Stomach (tissue), 9 donors: ENCODE data around the gene UNC13B. TPM values are rescaled to one million over a fixed set of nuclear protein-coding genes. Genes with fewer than 3 reads are reported as not detected.
A peak's percentile ranks its signal among the peaks of the same experiment; 100 is the strongest.

Source experiments
- DNase-seq, 2 donors: peaks; one replicate each; pipeline versions ENCODE4 v3.0.0 to v3.0.0-alpha.2; 2013 to 2019
- H3K27ac ChIP-seq, 5 donors: fragments of 200-600 bp in 4 of 5; sonication (generic) in 4 of 5; one replicate each; pipeline ENCODE4 v1.5.1; 2013 to 2019; ENCODE audit warnings: mild to moderate bottlenecking in 1 of 5, moderate library complexity in 1 of 5
- H3K27me3 ChIP-seq, 3 donors: fragments of 200-600 bp; sonication (generic); one replicate each; pipeline ENCODE4 v1.5.1; 2017 to 2019; ENCODE audit warnings: mixed run types in 1 of 3
- H3K36me3 ChIP-seq, 4 donors: fragments of 200-600 bp; sonication (generic); 1 replicate in 3 of 4; 2 replicates in 1 of 4; pipeline ENCODE4 v1.5.1; 2016 to 2019
- H3K4me1 ChIP-seq, 4 donors: fragments of 200-600 bp; sonication (generic); one replicate each; pipeline ENCODE4 v1.5.1; 2016 to 2019
- H3K4me3 ChIP-seq, 4 donors: fragments of 200-600 bp; sonication (generic) in 3 of 4; one replicate each; pipeline ENCODE4 v1.5.1; 2016 to 2019; ENCODE audit warnings: mild to moderate bottlenecking in 1 of 4
- H3K9me3 ChIP-seq, 4 donors: fragments of 200-600 bp; sonication (generic); one replicate each; pipeline ENCODE4 v1.5.1; 2016 to 2019
- EP300 ChIP-seq: sonication (generic); formaldehyde crosslinking; IDR thresholded peaks from one replicate; pipeline ENCODE4 v1.6.1; 2017; ENCODE audit warnings: antibody characterized with exemption
- POLR2A ChIP-seq, 4 donors: fragments of 450-650 bp; IDR thresholded peaks; one replicate each; pipeline ENCODE4 v1.6.1; 2016; ENCODE audit warnings: antibody characterized with exemption in 4 of 4, control low read depth in 2 of 4, mild to moderate bottlenecking in 1 of 4, moderate library complexity in 1 of 4
- POLR2AphosphoS5 ChIP-seq, 3 donors: sonication (generic); formaldehyde crosslinking; IDR thresholded peaks; one replicate each; pipeline ENCODE4 v1.6.1; 2016; ENCODE audit warnings: antibody characterized with exemption in 3 of 3
- WGBS, 5 donors: extraction: QIAGEN DNeasy Blood & Tissue Kit in 3 of 5; methylation state at CpG; one replicate each; pipeline versions ENCODE4 v1.1.5 to v1.1.7; 2013 to 2018; 5-methylcytosine and 5-hydroxymethylcytosine counted together
- intact Hi-C: fragments of 100-400 bp; cut with DNase I; formaldehyde crosslinking; loops from one replicate; pipeline ENCODE4 v1.15.1; 2023; ENCODE audit warnings: low total_unique reads
- polyA plus RNA-seq, 3 donors: library from polyadenylated mRNA; stranded (reverse); fragments of 200-250 nt; gene quantifications; one replicate each; pipeline ENCODE4 v1.2.3, GENCODE V29; 2013
- total RNA-seq, 5 donors: library from RNA; depleted of rRNA; stranded (reverse); fragments of >200 nt; gene quantifications; one replicate each; pipeline versions ENCODE4 v1.1.0 to v1.2.3, GENCODE V29; 2014 to 2016
- TF ChIP-seq, protein P1 (sequence below), 7 experiments: fragments of 450-650 bp in 4 of 7; fragments of 200-600 bp in 3 of 7; sonication (generic) in 3 of 7; IDR thresholded peaks; one replicate each; pipeline ENCODE4 v1.5.1; 2016 to 2019; ENCODE audit warnings: antibody characterized with exemption in 7 of 7, control low read depth in 2 of 7, mild to moderate bottlenecking in 1 of 7
- donor health status: healthy with polysubstance abuse.
- donor health status: Bipolar disorder and iron deficiency.
- donor health status: healthy.

UNC13B gene
- total and polyA plus RNA-seq, 8 donors, result 8.9 to 68.7 (median 20.8) TPM

GRCh38 chr9:35436933-35437332, 275.1 kb downstream of the UNC13B start:
- 66 to 77% (median 68%) methylated on average over 1 of the region's 1 CpG for WGBS, 5 donors
- intact Hi-C loops, result no loop called here

GRCh38 chr9:35446012-35446411, 284.2 kb downstream of the UNC13B start:
- Histone ChIP-seq H3K9me3 (no peaks in the 10 kb centered on the region), H3K27me3 (no peaks in the 10 kb centered on the region), H3K4me1 (no peaks in the 10 kb centered on the region), H3K27ac (no peak overlapping the region), H3K36me3 (no peaks in the 10 kb centered on the region), H3K4me3 (no peak overlapping the region)
- WGBS, 5 donors, result 86 to 96% (median 90%) methylated on average over 2 to 3 of the region's 3 CpGs
- TF ChIP-seq POLR2AphosphoS5 (IDR thresholded peaks at IDR 0.05) (no peak), POLR2A (IDR thresholded peaks at IDR 0.05) (no peak), EP300 (no peak)
- TF ChIP-seq, protein P1, sequence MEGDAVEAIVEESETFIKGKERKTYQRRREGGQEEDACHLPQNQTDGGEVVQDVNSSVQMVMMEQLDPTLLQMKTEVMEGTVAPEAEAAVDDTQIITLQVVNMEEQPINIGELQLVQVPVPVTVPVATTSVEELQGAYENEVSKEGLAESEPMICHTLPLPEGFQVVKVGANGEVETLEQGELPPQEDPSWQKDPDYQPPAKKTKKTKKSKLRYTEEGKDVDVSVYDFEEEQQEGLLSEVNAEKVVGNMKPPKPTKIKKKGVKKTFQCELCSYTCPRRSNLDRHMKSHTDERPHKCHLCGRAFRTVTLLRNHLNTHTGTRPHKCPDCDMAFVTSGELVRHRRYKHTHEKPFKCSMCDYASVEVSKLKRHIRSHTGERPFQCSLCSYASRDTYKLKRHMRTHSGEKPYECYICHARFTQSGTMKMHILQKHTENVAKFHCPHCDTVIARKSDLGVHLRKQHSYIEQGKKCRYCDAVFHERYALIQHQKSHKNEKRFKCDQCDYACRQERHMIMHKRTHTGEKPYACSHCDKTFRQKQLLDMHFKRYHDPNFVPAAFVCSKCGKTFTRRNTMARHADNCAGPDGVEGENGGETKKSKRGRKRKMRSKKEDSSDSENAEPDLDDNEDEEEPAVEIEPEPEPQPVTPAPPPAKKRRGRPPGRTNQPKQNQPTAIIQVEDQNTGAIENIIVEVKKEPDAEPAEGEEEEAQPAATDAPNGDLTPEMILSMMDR (IDR thresholded peaks at IDR 0.05), result no peak
- intact Hi-C loops, result no loop called here
- no peak for DNase-seq

More at GRCh38 chr9:35436933-35437332, 275.1 kb downstream of the UNC13B start:
- TF ChIP-seq, protein P1 (IDR thresholded peaks at IDR 0.05), result no peak
- no peak for TF ChIP-seq EP300
- no peak for TF ChIP-seq POLR2A (IDR thresholded peaks at IDR 0.05)
- TF ChIP-seq POLR2AphosphoS5 (IDR thresholded peaks at IDR 0.05), result no peak
- Histone ChIP-seq H3K27me3 (no peaks in the 10 kb centered on the region), H3K9me3 (no peaks in the 10 kb centered on the region), H3K27ac (no peak overlapping the region), H3K36me3 (no peaks in the 10 kb centered on the region), H3K4me1 (no peaks in the 10 kb centered on the region), H3K4me3 (no peak overlapping the region)
- no peak for DNase-seq

DNA sequence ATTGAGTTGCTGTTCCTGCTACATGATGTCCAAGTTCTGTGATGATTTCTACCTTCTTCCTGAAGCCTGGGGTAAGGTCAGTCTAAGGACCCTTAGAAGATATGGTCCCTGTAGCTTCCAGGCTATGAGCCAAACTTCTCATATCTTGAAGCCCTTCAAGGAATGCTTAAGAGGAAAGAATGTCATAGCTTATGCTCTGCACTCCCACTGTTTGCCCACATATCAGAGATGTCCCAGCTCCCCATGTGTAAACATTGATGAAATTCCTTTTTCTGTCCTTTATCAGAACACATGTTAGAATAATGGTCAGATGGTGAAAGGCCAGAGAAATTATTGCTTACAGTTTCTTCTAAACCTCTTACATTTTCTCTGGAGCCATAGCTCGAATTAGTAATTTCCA, 286.7 kb downstream of the UNC13B start:
- no peaks in the 10 kb centered on the region for H3K36me3 ChIP-seq
- intact Hi-C loops, result no loop called here
- H3K4me3 ChIP-seq, result no peak overlapping the region
- no peaks in the 10 kb centered on the region for H3K27me3 ChIP-seq
- DNase-seq, result peak in 1 of 2 donors; percentile 22
- 50 to 73% (median 61%) methylated on average over 1 of the region's 1 CpG for WGBS, 5 donors
- no peaks in the 10 kb centered on the region for H3K4me1 ChIP-seq
- H3K27ac ChIP-seq, result no peak overlapping the region
- TF ChIP-seq POLR2AphosphoS5 (IDR thresholded peaks at IDR 0.05) (no peak), POLR2A (IDR thresholded peaks at IDR 0.05) (no peak), EP300 (no peak)
- TF ChIP-seq, protein P1 (IDR thresholded peaks at IDR 0.05), result no peak
- no peaks in the 10 kb centered on the region for H3K9me3 ChIP-seq

- no peak for TF ChIP-seq EP300
- no peak for TF ChIP-seq POLR2A (IDR thresholded peaks at IDR 0.05)
- TF ChIP-seq POLR2AphosphoS5 (IDR thresholded peaks at IDR 0.05), result no peak
- TF ChIP-seq, protein P1 (IDR thresholded peaks at IDR 0.05), result no peak
- Histone ChIP-seq H3K9me3 (no peaks in the 10 kb centered on the region), H3K27ac (no peak overlapping the region), H3K4me1 (no peaks in the 10 kb centered on the region), H3K4me3 (no peak overlapping the region), H3K36me3 (no peaks in the 10 kb centered on the region), H3K27me3 (no peaks in the 10 kb centered on the region)
- DNase-seq, result no peak
- WGBS, 5 donors, result 61 to 98% (median 89%) methylated on average over 2 of the region's 2 CpGs
- intact Hi-C loops, result no loop called here
Observed at GRCh38 chr9:35452481-35452880, 290.7 kb downstream of the UNC13B start.
